Stomach (tissue), 9 donors: ENCODE data around the gene PHACTR3. TPM values are rescaled to one million over a fixed set of nuclear protein-coding genes. Genes with fewer than 3 reads are reported as not detected.

Source experiments
- DNase-seq, 2 donors: peaks; one replicate each; pipeline versions ENCODE4 v3.0.0 to v3.0.0-alpha.2; 2013 to 2019
- H3K27ac ChIP-seq, 5 donors: fragments of 200-600 bp in 4 of 5; sonication (generic) in 4 of 5; one replicate each; pipeline ENCODE4 v1.5.1; 2013 to 2019; ENCODE audit warnings: mild to moderate bottlenecking in 1 of 5, moderate library complexity in 1 of 5
- H3K27me3 ChIP-seq, 3 donors: fragments of 200-600 bp; sonication (generic); one replicate each; pipeline ENCODE4 v1.5.1; 2017 to 2019; ENCODE audit warnings: mixed run types in 1 of 3
- H3K36me3 ChIP-seq, 4 donors: fragments of 200-600 bp; sonication (generic); 1 replicate in 3 of 4; 2 replicates in 1 of 4; pipeline ENCODE4 v1.5.1; 2016 to 2019
- H3K4me1 ChIP-seq, 4 donors: fragments of 200-600 bp; sonication (generic); one replicate each; pipeline ENCODE4 v1.5.1; 2016 to 2019
- H3K4me3 ChIP-seq, 4 donors: fragments of 200-600 bp; sonication (generic) in 3 of 4; one replicate each; pipeline ENCODE4 v1.5.1; 2016 to 2019; ENCODE audit warnings: mild to moderate bottlenecking in 1 of 4
- H3K9me3 ChIP-seq, 4 donors: fragments of 200-600 bp; sonication (generic); one replicate each; pipeline ENCODE4 v1.5.1; 2016 to 2019
- CTCF ChIP-seq, 7 experiments: fragments of 450-650 bp in 4 of 7; fragments of 200-600 bp in 3 of 7; sonication (generic) in 3 of 7; IDR thresholded peaks; one replicate each; pipeline ENCODE4 v1.5.1; 2016 to 2019; ENCODE audit warnings: antibody characterized with exemption in 7 of 7, control low read depth in 2 of 7, mild to moderate bottlenecking in 1 of 7
- EP300 ChIP-seq: sonication (generic); formaldehyde crosslinking; IDR thresholded peaks from one replicate; pipeline ENCODE4 v1.6.1; 2017; ENCODE audit warnings: antibody characterized with exemption
- POLR2A ChIP-seq, 4 donors: fragments of 450-650 bp; IDR thresholded peaks; one replicate each; pipeline ENCODE4 v1.6.1; 2016; ENCODE audit warnings: antibody characterized with exemption in 4 of 4, control low read depth in 2 of 4, mild to moderate bottlenecking in 1 of 4, moderate library complexity in 1 of 4
- POLR2AphosphoS5 ChIP-seq, 3 donors: sonication (generic); formaldehyde crosslinking; IDR thresholded peaks; one replicate each; pipeline ENCODE4 v1.6.1; 2016; ENCODE audit warnings: antibody characterized with exemption in 3 of 3
- WGBS, 5 donors: extraction: QIAGEN DNeasy Blood & Tissue Kit in 3 of 5; methylation state at CpG; one replicate each; pipeline versions ENCODE4 v1.1.5 to v1.1.7; 2013 to 2018; 5-methylcytosine and 5-hydroxymethylcytosine counted together
- intact Hi-C: fragments of 100-400 bp; cut with DNase I; formaldehyde crosslinking; loops from one replicate; pipeline ENCODE4 v1.15.1; 2023; ENCODE audit warnings: low total_unique reads
- polyA plus RNA-seq, 3 donors: library from polyadenylated mRNA; stranded (reverse); fragments of 200-250 nt; gene quantifications; one replicate each; pipeline ENCODE4 v1.2.3, GENCODE V29; 2013
- total RNA-seq, 5 donors: library from RNA; depleted of rRNA; stranded (reverse); fragments of >200 nt; gene quantifications; one replicate each; pipeline versions ENCODE4 v1.1.0 to v1.2.3, GENCODE V29; 2014 to 2016
- donor health status: healthy with polysubstance abuse.
- donor health status: Bipolar disorder and iron deficiency.
- donor health status: healthy.

The PHACTR3 gene
- total and polyA plus RNA-seq, 8 donors, result 0.55 to 3.7 (median 3.2) TPM; not detected in 3

DNA sequence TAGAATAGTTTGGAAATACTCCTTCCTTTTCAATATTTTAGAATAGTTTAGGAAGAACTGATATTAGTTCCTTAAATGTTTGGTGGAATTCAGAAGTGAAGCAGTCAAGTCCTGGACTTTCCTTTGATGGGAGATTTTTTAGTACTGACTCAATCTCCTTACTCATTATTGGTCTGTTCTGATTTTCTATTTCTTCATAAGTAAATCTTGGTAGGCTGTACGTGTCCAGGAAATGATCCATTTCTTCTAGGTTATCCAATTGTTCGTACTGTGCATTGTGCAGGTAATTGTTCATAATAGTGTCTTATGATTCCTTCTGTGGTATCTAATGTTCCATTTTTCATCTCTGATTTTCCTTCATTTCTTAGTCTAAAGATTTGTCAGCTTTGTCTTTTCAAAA is 190.2 kb downstream of the PHACTR3 start:
- intact Hi-C loops, result no loop called here
- Histone ChIP-seq H3K27ac (no peak overlapping the region), H3K36me3 (no peaks in the 10 kb centered on the region), H3K4me1 (no peaks in the 10 kb centered on the region), H3K4me3 (no peak overlapping the region), H3K9me3 (peaks cover 0 to 41% (median 33%) of the 10 kb centered on the region in 4 donors), H3K27me3 (no peaks in the 10 kb centered on the region)
- no peak for DNase-seq
- no peak for TF ChIP-seq CTCF (IDR thresholded peaks at IDR 0.05)
- 53 to 76% (median 66%) methylated on average over 2 of the region's 2 CpGs for WGBS, 5 donors

DNA sequence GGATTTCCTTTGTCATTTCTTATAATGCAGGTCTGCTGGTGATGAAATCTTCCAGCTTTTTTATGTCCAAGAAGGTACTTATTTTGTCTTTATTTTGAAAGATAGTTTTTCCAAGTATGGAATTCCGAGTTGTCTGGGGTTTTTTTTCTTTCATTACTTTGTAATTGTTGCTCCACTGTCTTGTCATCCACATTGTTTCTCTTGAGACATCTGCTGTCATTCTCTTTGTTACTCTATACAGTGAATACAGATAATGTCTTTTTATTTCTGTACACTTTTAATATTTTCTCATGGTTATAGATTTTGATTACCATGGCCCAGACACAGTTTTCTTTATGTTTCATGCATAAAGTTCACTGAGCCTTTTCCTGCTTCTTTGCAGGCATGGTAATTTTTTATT is 196.0 kb downstream of the PHACTR3 start:
- H3K4me3 ChIP-seq, result no peak overlapping the region
- no peak for DNase-seq

GRCh38 chr20:59802018-59802417 is 197.7 kb downstream of the PHACTR3 start:
- Histone ChIP-seq H3K27ac (no peak overlapping the region), H3K27me3 (peaks cover 0 to 16% (median 0%) of the 10 kb centered on the region in 3 donors), H3K36me3 (no peaks in the 10 kb centered on the region), H3K4me1 (no peaks in the 10 kb centered on the region), H3K4me3 (no peak overlapping the region), H3K9me3 (peaks cover 0 to 26% (median 19%) of the 10 kb centered on the region in 4 donors)
- intact Hi-C loops, result no loop called here
- no peak for DNase-seq
- TF ChIP-seq CTCF (IDR thresholded peaks at IDR 0.05) (no peak), POLR2AphosphoS5 (IDR thresholded peaks at IDR 0.05) (no peak), POLR2A (IDR thresholded peaks at IDR 0.05) (no peak), EP300 (no peak)
- 73 to 79% (median 78%) methylated on average over 4 of the region's 4 CpGs for WGBS, 5 donors

More for the DNA sequence above, 196.0 kb downstream of the PHACTR3 start:
- H3K4me1 ChIP-seq, result no peaks in the 10 kb centered on the region
- intact Hi-C loops, result no loop called here
- H3K27me3 ChIP-seq, result peaks cover 0 to 16% (median 0%) of the 10 kb centered on the region in 3 donors
- 47 to 63% (median 52%) methylated on average over 1 of the region's 1 CpG for WGBS, 5 donors
- peaks cover 0 to 41% (median 30%) of the 10 kb centered on the region in 4 donors for H3K9me3 ChIP-seq
- TF ChIP-seq EP300 (no peak), CTCF (IDR thresholded peaks at IDR 0.05) (no peak), POLR2A (IDR thresholded peaks at IDR 0.05) (no peak), POLR2AphosphoS5 (IDR thresholded peaks at IDR 0.05) (no peak)
- no peaks in the 10 kb centered on the region for H3K36me3 ChIP-seq
- H3K27ac ChIP-seq, result no peak overlapping the region

- WGBS, 5 donors, result 68 to 83% (median 78%) methylated on average over 9 of the region's 9 CpGs
- H3K27ac ChIP-seq, result no peak overlapping the region
- intact Hi-C loops, result no loop called here
- H3K9me3 ChIP-seq, result peaks cover 0 to 25% (median 13%) of the 10 kb centered on the region in 4 donors
- no peaks in the 10 kb centered on the region for H3K4me1 ChIP-seq
- H3K36me3 ChIP-seq, result no peaks in the 10 kb centered on the region
- H3K27me3 ChIP-seq, result peaks cover 0 to 16% (median 0%) of the 10 kb centered on the region in 3 donors
- DNase-seq, result no peak
- no peak overlapping the region for H3K4me3 ChIP-seq
- TF ChIP-seq CTCF (IDR thresholded peaks at IDR 0.05), result no peak
- TF ChIP-seq POLR2AphosphoS5 (IDR thresholded peaks at IDR 0.05), result no peak
- TF ChIP-seq EP300, result no peak
- no peak for TF ChIP-seq POLR2A (IDR thresholded peaks at IDR 0.05)
Measured at GRCh38 chr20:59802471-59803221, 198.3 kb downstream of the PHACTR3 start.
